Body of pancreas (tissue), 4 donors: Measurements from ENCODE around the gene KIF2B.

Source experiments
- POLR2A ChIP-seq, 3 donors: fragments of 450-650 bp; IDR thresholded peaks; one replicate each; pipeline ENCODE4 v1.6.1; 2016; ENCODE audit warnings: antibody characterized with exemption in 3 of 3, mild to moderate bottlenecking in 2 of 3
- TF ChIP-seq, protein P1 (sequence below), 7 experiments: fragments of 450-650 bp in 4 of 7; fragments of 200-600 bp in 3 of 7; sonication (generic) in 3 of 7; IDR thresholded peaks; one replicate each; pipeline ENCODE4 v1.5.1; 2016 to 2019; ENCODE audit warnings: antibody characterized with exemption in 7 of 7

DNA sequence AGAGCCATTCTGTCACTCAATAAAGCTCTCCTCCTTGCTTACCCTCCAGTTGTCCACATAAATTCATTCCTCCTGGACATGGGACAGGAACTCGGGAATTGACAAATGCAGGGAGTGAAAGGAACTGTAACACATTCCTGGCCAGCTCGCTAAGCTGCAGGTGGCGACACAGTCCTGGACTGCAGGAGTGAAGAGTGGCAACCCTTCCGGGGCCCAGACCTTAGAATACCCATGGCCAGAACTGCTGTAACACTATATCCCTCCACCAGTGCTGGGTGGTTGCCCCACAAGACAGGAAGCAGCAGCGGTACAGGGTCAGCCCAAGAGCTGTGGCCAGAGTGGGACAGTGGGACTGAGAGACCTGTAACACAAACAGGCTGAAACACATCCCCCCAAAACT is 30.3 kb upstream of the KIF2B start:
- TF ChIP-seq, protein P1, sequence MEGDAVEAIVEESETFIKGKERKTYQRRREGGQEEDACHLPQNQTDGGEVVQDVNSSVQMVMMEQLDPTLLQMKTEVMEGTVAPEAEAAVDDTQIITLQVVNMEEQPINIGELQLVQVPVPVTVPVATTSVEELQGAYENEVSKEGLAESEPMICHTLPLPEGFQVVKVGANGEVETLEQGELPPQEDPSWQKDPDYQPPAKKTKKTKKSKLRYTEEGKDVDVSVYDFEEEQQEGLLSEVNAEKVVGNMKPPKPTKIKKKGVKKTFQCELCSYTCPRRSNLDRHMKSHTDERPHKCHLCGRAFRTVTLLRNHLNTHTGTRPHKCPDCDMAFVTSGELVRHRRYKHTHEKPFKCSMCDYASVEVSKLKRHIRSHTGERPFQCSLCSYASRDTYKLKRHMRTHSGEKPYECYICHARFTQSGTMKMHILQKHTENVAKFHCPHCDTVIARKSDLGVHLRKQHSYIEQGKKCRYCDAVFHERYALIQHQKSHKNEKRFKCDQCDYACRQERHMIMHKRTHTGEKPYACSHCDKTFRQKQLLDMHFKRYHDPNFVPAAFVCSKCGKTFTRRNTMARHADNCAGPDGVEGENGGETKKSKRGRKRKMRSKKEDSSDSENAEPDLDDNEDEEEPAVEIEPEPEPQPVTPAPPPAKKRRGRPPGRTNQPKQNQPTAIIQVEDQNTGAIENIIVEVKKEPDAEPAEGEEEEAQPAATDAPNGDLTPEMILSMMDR (IDR thresholded peaks at IDR 0.05) = no peak
- no peak for TF ChIP-seq POLR2A (IDR thresholded peaks at IDR 0.05)
